Amygdala (tissue), 56 donors: ENCODE data around the gene TMEM183A.
A peak's percentile ranks its signal among the peaks of the same experiment; 100 is the strongest.

Experiments
- DNase-seq, 56 donors: peaks; one replicate each; lab custom pipeline; 2025; lab: John Stamatoyannopoulos, UW

TMEM183A gene

GRCh38 chr1:203028067-203028783 lies 21.1 kb downstream of the TMEM183A start:
- DNase-seq = peak in 1 of 56 donors; percentile 18

GRCh38 chr1:203028784-203029553 lies 21.8 kb downstream of the TMEM183A start:
- no peak for DNase-seq

GRCh38 chr1:203031467-203031866 lies 24.3 kb downstream of the TMEM183A start:
- no peak for DNase-seq

GRCh38 chr1:203033287-203033686 lies 26.1 kb downstream of the TMEM183A start:
- no peak for DNase-seq

- no peak for DNase-seq
Measured at GRCh38 chr1:203033917-203034316, 26.7 kb downstream of the TMEM183A start.

GRCh38 chr1:203034422-203035110 lies 27.4 kb downstream of the TMEM183A start:
- no peak for DNase-seq

GRCh38 chr1:203035111-203036000 lies 28.2 kb downstream of the TMEM183A start:
- peak in 3 of 56 donors; percentile 20 to 40 (median 22) for DNase-seq

GRCh38 chr1:203036135-203036534 lies 29.0 kb downstream of the TMEM183A start:
- DNase-seq = no peak

- no peak for DNase-seq
Measured at GRCh38 chr1:203036537-203036936, 29.4 kb downstream of the TMEM183A start.

GRCh38 chr1:203037509-203038190 lies 30.5 kb downstream of the TMEM183A start:
- no peak for DNase-seq

- DNase-seq = peak in 36 of 56 donors; percentile 15 to 90 (median 62)
Measured at GRCh38 chr1:203038217-203038741, 31.1 kb downstream of the TMEM183A start.

GRCh38 chr1:203038891-203039608 lies 31.9 kb downstream of the TMEM183A start:
- peak in 49 of 56 donors; percentile 18 to 88 (median 52) for DNase-seq

- no peak for DNase-seq
Measured at GRCh38 chr1:203039609-203040512, 32.7 kb downstream of the TMEM183A start.

GRCh38 chr1:203040513-203041275 lies 33.5 kb downstream of the TMEM183A start:
- no peak for DNase-seq

- DNase-seq = no peak
Measured at GRCh38 chr1:203041351-203041932, 34.3 kb downstream of the TMEM183A start.

GRCh38 chr1:203043830-203044545 lies 36.8 kb downstream of the TMEM183A start:
- DNase-seq = no peak
